Right lobe of liver (tissue), 6 donors: Measurements from ENCODE around the gene PC. TPM values are rescaled to one million over a fixed set of nuclear protein-coding genes. Genes with fewer than 3 reads are reported as not detected.

Experiments
- ATAC-seq, 4 donors: fragments of 200-7000 bp; cut with Tn5 transposase; one replicate each; pipeline ENCODE4 v1.9.1; 2020; ENCODE audit warnings: mild to moderate bottlenecking in 4 of 4, moderate library complexity in 4 of 4
- DNase-seq, 3 donors: peaks; one replicate each; pipeline ENCODE4 v3.0.0-alpha.2; 2020
- H3K27ac ChIP-seq, 3 donors: fragments of 200-600 bp; one replicate each; pipeline ENCODE4 v1.8.0; 2022
- H3K27me3 ChIP-seq, 2 donors: fragments of 200-600 bp; one replicate each; pipeline ENCODE4 v1.8.0; 2022
- H3K36me3 ChIP-seq, 4 donors: fragments of 200-600 bp; sonication (generic) in 1 of 4; one replicate each; pipeline versions ENCODE4 v1.5.1 to v1.8.0; 2017 to 2022; ENCODE audit warnings: control low read depth in 1 of 4
- H3K4me1 ChIP-seq, 4 donors: fragments of 200-600 bp; sonication (generic) in 1 of 4; one replicate each; pipeline versions ENCODE4 v1.5.1 to v1.8.0; 2017 to 2022; ENCODE audit warnings: control low read depth in 1 of 4
- H3K4me3 ChIP-seq, 3 donors: fragments of 200-600 bp; one replicate each; pipeline ENCODE4 v1.8.0; 2022
- H3K9me3 ChIP-seq, 4 donors: fragments of 200-600 bp; sonication (generic) in 1 of 4; one replicate each; pipeline versions ENCODE4 v1.5.1 to v1.8.0; 2017 to 2022; ENCODE audit warnings: control low read depth in 1 of 4
- POLR2A ChIP-seq: fragments of 450-650 bp; IDR thresholded peaks from one replicate; pipeline ENCODE4 v1.6.1; 2017; ENCODE audit warnings: antibody characterized with exemption, mild to moderate bottlenecking
- WGBS: methylation state at CpG from one replicate; pipeline ENCODE4 v1.1.6; 2018; ENCODE audit warnings: low coverage, low lambda C conversion rate; ENCODE audit not compliant: insufficient coverage; ENCODE audit errors: missing lambda C conversion rate; 5-methylcytosine and 5-hydroxymethylcytosine counted together
- intact Hi-C, 2 donors: fragments of 100-400 bp; cut with DNase I; formaldehyde crosslinking; loops; one replicate each; pipeline versions ENCODE4 v1.11.2 to v1.14.1; 2022
- total RNA-seq, 6 experiments: library from RNA; depleted of rRNA in 2 of 6; stranded (reverse); fragments of >200 nt in 2 of 6; fragmentation: NEBNext Ultra II Directional in 3 of 6; extraction: Animal tissue kit (Norgen Biotek cat#: 25700) in 3 of 6; gene quantifications; one replicate each; pipeline versions ENCODE4 v1.1.0 to v1.2.4, GENCODE V29; 2016 to 2023
- TF ChIP-seq, protein P1 (sequence below), 4 donors: fragments of 200-600 bp in 3 of 4; fragments of 450-650 bp in 1 of 4; IDR thresholded peaks; one replicate each; pipeline versions ENCODE4 v1.5.1 to v1.8.0; 2016 to 2022; ENCODE audit warnings: antibody characterized with exemption in 4 of 4, mild to moderate bottlenecking in 2 of 4
- donor health status: DM: no; HTN: yes; CAD: no.
- donor health status: DM: no; HTN: no; CAD: no.
- donor health status: DM: no; HTN: no; CAD: no.
- donor health status: DM: no; HTN: yes; CAD: no.
- donor health status: DM: no; HTN: yes; CAD: no.

Gene PC
- total RNA-seq, 6 experiments from 2014 or later = 265 to 457 (median 317) TPM

DNA sequence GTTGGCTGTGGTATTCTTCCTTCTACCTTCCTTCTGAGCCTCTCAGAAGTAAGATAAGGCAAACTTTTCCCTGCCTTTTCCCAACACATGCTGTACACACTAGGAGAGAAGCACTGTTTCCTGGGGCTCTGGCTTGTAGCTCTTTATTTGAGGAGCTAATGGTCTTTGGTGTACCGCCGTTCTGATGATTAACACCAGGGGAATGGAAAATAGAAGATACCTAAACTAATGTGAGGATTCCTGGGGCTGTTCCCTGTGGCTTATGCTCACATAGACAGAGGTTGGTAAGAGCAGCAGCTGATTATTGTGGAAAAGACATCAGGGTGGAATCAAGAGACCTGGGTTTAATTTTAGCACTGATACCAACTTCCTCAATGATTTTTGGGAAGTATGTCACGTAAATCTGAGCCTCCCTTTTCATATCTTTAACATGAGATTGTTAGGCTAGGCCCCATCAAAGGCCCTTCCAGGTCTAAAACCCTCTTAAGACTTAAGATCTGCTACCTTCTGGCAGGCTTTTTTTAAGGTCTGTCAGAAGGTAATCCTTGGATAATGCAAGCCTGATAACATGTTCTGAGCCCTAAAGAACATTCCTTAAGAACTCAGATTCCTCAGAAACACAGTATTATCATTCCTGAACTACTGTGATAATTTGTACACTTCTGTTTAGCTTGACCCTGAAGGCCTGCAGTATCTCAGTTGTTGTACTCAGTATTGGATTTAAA, 139.8 kb downstream of the PC start:
- WGBS = 76% methylated on average over 3 of the region's 3 CpGs
- intact Hi-C loops = no loop called here
- no peak overlapping the region for H3K4me3 ChIP-seq
- ATAC-seq = no peak
- H3K27me3 ChIP-seq = no peaks in the 10 kb centered on the region
- H3K36me3 ChIP-seq = no peaks in the 10 kb centered on the region
- TF ChIP-seq POLR2A = no peak
- TF ChIP-seq, protein P1, sequence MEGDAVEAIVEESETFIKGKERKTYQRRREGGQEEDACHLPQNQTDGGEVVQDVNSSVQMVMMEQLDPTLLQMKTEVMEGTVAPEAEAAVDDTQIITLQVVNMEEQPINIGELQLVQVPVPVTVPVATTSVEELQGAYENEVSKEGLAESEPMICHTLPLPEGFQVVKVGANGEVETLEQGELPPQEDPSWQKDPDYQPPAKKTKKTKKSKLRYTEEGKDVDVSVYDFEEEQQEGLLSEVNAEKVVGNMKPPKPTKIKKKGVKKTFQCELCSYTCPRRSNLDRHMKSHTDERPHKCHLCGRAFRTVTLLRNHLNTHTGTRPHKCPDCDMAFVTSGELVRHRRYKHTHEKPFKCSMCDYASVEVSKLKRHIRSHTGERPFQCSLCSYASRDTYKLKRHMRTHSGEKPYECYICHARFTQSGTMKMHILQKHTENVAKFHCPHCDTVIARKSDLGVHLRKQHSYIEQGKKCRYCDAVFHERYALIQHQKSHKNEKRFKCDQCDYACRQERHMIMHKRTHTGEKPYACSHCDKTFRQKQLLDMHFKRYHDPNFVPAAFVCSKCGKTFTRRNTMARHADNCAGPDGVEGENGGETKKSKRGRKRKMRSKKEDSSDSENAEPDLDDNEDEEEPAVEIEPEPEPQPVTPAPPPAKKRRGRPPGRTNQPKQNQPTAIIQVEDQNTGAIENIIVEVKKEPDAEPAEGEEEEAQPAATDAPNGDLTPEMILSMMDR (IDR thresholded peaks at IDR 0.05) = no peak
- no peaks in the 10 kb centered on the region for H3K4me1 ChIP-seq
- DNase-seq = no peak
- no peak overlapping the region for H3K27ac ChIP-seq
- H3K9me3 ChIP-seq = no peaks in the 10 kb centered on the region

- H3K4me1 ChIP-seq = no peaks in the 10 kb centered on the region
- no peak for TF ChIP-seq POLR2A
- TF ChIP-seq, protein P1 (IDR thresholded peaks at IDR 0.05) = no peak
- H3K4me3 ChIP-seq = no peak overlapping the region
- intact Hi-C loops = no loop called here
- WGBS = 67% methylated on average over 1 of the region's 1 CpG
- DNase-seq = no peak
- no peak for ATAC-seq
- no peak overlapping the region for H3K27ac ChIP-seq
- no peaks in the 10 kb centered on the region for H3K36me3 ChIP-seq
- no peaks in the 10 kb centered on the region for H3K27me3 ChIP-seq
- no peaks in the 10 kb centered on the region for H3K9me3 ChIP-seq
These were observed 142.5 kb downstream of the PC start for GRCh38 chr11:66815646-66816045.

GRCh38 chr11:66814678-66815077, 143.5 kb downstream of the PC start:
- no peaks in the 10 kb centered on the region for H3K36me3 ChIP-seq
- intact Hi-C loops = no loop called here
- H3K4me1 ChIP-seq = no peaks in the 10 kb centered on the region
- TF ChIP-seq, protein P1 (IDR thresholded peaks at IDR 0.05) = no peak
- TF ChIP-seq POLR2A = no peak
- H3K4me3 ChIP-seq = no peak overlapping the region
- ATAC-seq (no peak), DNase-seq (no peak)
- 90% methylated on average over 5 of the region's 5 CpGs for WGBS
- H3K27ac ChIP-seq = no peak overlapping the region
- no peaks in the 10 kb centered on the region for H3K27me3 ChIP-seq
- no peaks in the 10 kb centered on the region for H3K9me3 ChIP-seq

- H3K36me3 ChIP-seq = no peaks in the 10 kb centered on the region
- TF ChIP-seq, protein P1 (IDR thresholded peaks at IDR 0.05) = no peak
- TF ChIP-seq POLR2A = no peak
- no peak for ATAC-seq
- intact Hi-C loops = no loop called here
- H3K4me3 ChIP-seq = no peak overlapping the region
- no peak overlapping the region for H3K27ac ChIP-seq
- no peak for DNase-seq
- no peaks in the 10 kb centered on the region for H3K27me3 ChIP-seq
- 86% methylated on average over 1 of the region's 1 CpG for WGBS
- no peaks in the 10 kb centered on the region for H3K4me1 ChIP-seq
- no peaks in the 10 kb centered on the region for H3K9me3 ChIP-seq
These were observed 147.5 kb downstream of the PC start for GRCh38 chr11:66810576-66811185.
